D721Med (cell line): Measurements from ENCODE around the gene PCSK2.

Source experiments
- DNase-seq: peaks from one replicate; pipeline ENCODE4 v3.0.0; 2011; ENCODE audit warnings: low spot score; ENCODE audit not compliant: insufficient read length
- FAIRE-seq: peaks from 2 replicates; lab custom pipeline; 2011; peaks lifted over from hg19 to GRCh38; lab: Jason Lieb, UNC
- CTCF ChIP-seq: IDR thresholded peaks from 2 replicates; pipeline ENCODE4 v1.5.1; 2012; ENCODE audit warnings: mild to moderate bottlenecking, control low read depth; ENCODE audit not compliant: insufficient read depth; ENCODE audit errors: missing control alignments

PCSK2 gene

GRCh38 chr20:17295151-17295726 is 68.4 kb downstream of the PCSK2 start:
- no peak for TF ChIP-seq CTCF
- FAIRE-seq (no peak), DNase-seq (no peak)

GRCh38 chr20:17295991-17296390 is 69.2 kb downstream of the PCSK2 start:
- no peak for FAIRE-seq
- TF ChIP-seq CTCF = no peak
- DNase-seq = no peak

GRCh38 chr20:17298171-17298570 is 71.3 kb downstream of the PCSK2 start:
- no peak for FAIRE-seq
- TF ChIP-seq CTCF = no peak
- no peak for DNase-seq

- no peak for FAIRE-seq
- TF ChIP-seq CTCF = no peak
These were observed 71.9 kb downstream of the PCSK2 start for GRCh38 chr20:17298751-17299150.

GRCh38 chr20:17300113-17300512 is 73.3 kb downstream of the PCSK2 start:
- no peak for DNase-seq
- no peak for FAIRE-seq
- TF ChIP-seq CTCF = no peak

More at GRCh38 chr20:17298751-17299150, 71.9 kb downstream of the PCSK2 start:
- no peak for DNase-seq

- TF ChIP-seq CTCF = no peak
- FAIRE-seq (no peak), DNase-seq (no peak)
These were observed 77.9 kb downstream of the PCSK2 start for GRCh38 chr20:17304774-17305173.

- DNase-seq (no peak), FAIRE-seq (no peak)
- TF ChIP-seq CTCF = no peak
These were observed 79.6 kb downstream of the PCSK2 start for GRCh38 chr20:17306427-17306826.
